Liver (tissue), 9 donors: ENCODE data around the gene SLU7. TPM values are rescaled to one million over a fixed set of nuclear protein-coding genes. Genes with fewer than 3 reads are reported as not detected.

ENCODE experiments used
- DNase-seq: peaks from one replicate; pipeline ENCODE4 v3.0.0-alpha.2; 2017; ENCODE audit warnings: low spot score
- H3K27ac ChIP-seq, 2 donors: one replicate each; pipeline ENCODE4 v1.7.0; 2013; ENCODE audit warnings: inconsistent platforms in 2 of 2, low read length in 2 of 2, control low read depth in 1 of 2, low read depth in 1 of 2, mild to moderate bottlenecking in 1 of 2
- H3K27me3 ChIP-seq, 4 donors: one replicate each; pipeline versions ENCODE4 v1.6.1 to v1.7.0; 2013; ENCODE audit warnings: low read length in 3 of 4, inconsistent platforms in 1 of 4, mild to moderate bottlenecking in 1 of 4, moderate library complexity in 1 of 4; ENCODE audit not compliant: control insufficient read depth in 4 of 4, insufficient read depth in 4 of 4
- H3K36me3 ChIP-seq, 4 donors: one replicate each; pipeline versions ENCODE4 v1.6.1 to v1.7.0; 2013; ENCODE audit warnings: low read length in 3 of 4, mild to moderate bottlenecking in 3 of 4, low read depth in 1 of 4, moderate library complexity in 1 of 4; ENCODE audit not compliant: control insufficient read depth in 4 of 4, insufficient read depth in 3 of 4
- H3K4me1 ChIP-seq, 4 donors: one replicate each; pipeline versions ENCODE4 v1.6.1 to v1.7.0; 2013; ENCODE audit warnings: low read length in 3 of 4, mild to moderate bottlenecking in 3 of 4, moderate library complexity in 1 of 4; ENCODE audit not compliant: control insufficient read depth in 4 of 4, insufficient read depth in 4 of 4
- H3K4me3 ChIP-seq, 3 donors: one replicate each; pipeline versions ENCODE4 v1.6.1 to v1.7.0; 2013; ENCODE audit warnings: low read length in 3 of 3, control low read depth in 1 of 3, low read depth in 1 of 3, mild to moderate bottlenecking in 1 of 3
- H3K9ac ChIP-seq, 2 donors: one replicate each; pipeline ENCODE4 v1.7.0; 2013; ENCODE audit warnings: low read length in 2 of 2, mild to moderate bottlenecking in 2 of 2, moderate library complexity in 2 of 2, control low read depth in 1 of 2, low read depth in 1 of 2
- H3K9me3 ChIP-seq, 4 donors: one replicate each; pipeline versions ENCODE4 v1.6.1 to v1.7.0; 2013; ENCODE audit warnings: low read length in 3 of 4; ENCODE audit not compliant: control insufficient read depth in 4 of 4
- EGR1 ChIP-seq, 2 donors: IDR thresholded peaks; 2 replicates each; pipeline ENCODE4 v1.6.1; 2016 to 2018; ENCODE audit warnings: antibody characterized with exemption in 2 of 2, low read depth in 2 of 2
- FOXA1 ChIP-seq: IDR thresholded peaks from 2 replicates; pipeline ENCODE4 v1.6.1; 2016; ENCODE audit warnings: antibody characterized with exemption
- FOXA2 ChIP-seq: IDR thresholded peaks from 2 replicates; pipeline ENCODE4 v1.6.1; 2016; ENCODE audit warnings: antibody characterized with exemption
- GABPA ChIP-seq, 2 donors: IDR thresholded peaks in 1 of 2; conservative IDR thresholded peaks in 1 of 2; 2 replicates each; pipeline ENCODE4 v1.6.1; 2016; ENCODE audit warnings: antibody characterized with exemption in 2 of 2, mild to moderate bottlenecking in 1 of 2, moderate library complexity in 1 of 2
- HNF4A ChIP-seq, 2 donors: conservative IDR thresholded peaks; 2 replicates each; pipeline ENCODE4 v1.6.1; 2016; ENCODE audit warnings: antibody characterized with exemption in 2 of 2, mild to moderate bottlenecking in 2 of 2
- HNF4G ChIP-seq: IDR thresholded peaks from 2 replicates; pipeline ENCODE4 v1.6.1; 2016; ENCODE audit warnings: antibody characterized with exemption
- JUND ChIP-seq, 2 donors: IDR thresholded peaks; 2 replicates each; pipeline ENCODE4 v1.6.1; 2016; ENCODE audit warnings: antibody characterized with exemption in 2 of 2
- RAD21 ChIP-seq, 2 donors: IDR thresholded peaks; 2 replicates each; pipeline ENCODE4 v1.6.1; 2016; ENCODE audit warnings: antibody characterized with exemption in 2 of 2, mild to moderate bottlenecking in 2 of 2
- RXRA ChIP-seq, 2 donors: IDR thresholded peaks; 2 replicates each; pipeline ENCODE4 v1.6.1; 2017 to 2018; ENCODE audit warnings: antibody characterized with exemption in 2 of 2, mild to moderate bottlenecking in 1 of 2
- SP1 ChIP-seq: IDR thresholded peaks from 2 replicates; pipeline ENCODE4 v1.6.1; 2018; ENCODE audit warnings: antibody characterized with exemption, mild to moderate bottlenecking
- TAF1 ChIP-seq: conservative IDR thresholded peaks from 2 replicates; pipeline ENCODE4 v1.6.1; 2016; ENCODE audit warnings: antibody characterized with exemption, mild to moderate bottlenecking
- YY1 ChIP-seq: IDR thresholded peaks from 2 replicates; pipeline ENCODE4 v1.6.1; 2016; ENCODE audit warnings: antibody characterized with exemption, mild to moderate bottlenecking
- WGBS: extraction: QIAGEN DNeasy Blood & Tissue Kit; methylation state at CpG from one replicate; pipeline ENCODE4 v1.1.7; 2013; 5-methylcytosine and 5-hydroxymethylcytosine counted together
- polyA plus RNA-seq, 2 donors: library from polyadenylated mRNA; stranded (reverse) in 1 of 2; unstranded in 1 of 2; fragments of 200-250 nt in 1 of 2; fragments of >200 nt in 1 of 2; fragmentation: Nextera tagmentation in 1 of 2; extraction: Ambion mirVana in 1 of 2; gene quantifications; one replicate each; pipeline versions ENCODE4 v1.2.1 to v1.2.3, GENCODE V29; 2013 to 2015
- total RNA-seq, 2 donors: library from RNA; depleted of rRNA; stranded (reverse); fragments of >200 nt; gene quantifications; one replicate each; pipeline ENCODE4 v1.2.3, GENCODE V29; 2014
- TF ChIP-seq, protein P1 (sequence below): IDR thresholded peaks from 2 replicates; pipeline ENCODE4 v1.6.1; 2016; ENCODE audit warnings: antibody characterized with exemption
- TF ChIP-seq, protein P2 (sequence below): IDR thresholded peaks from 2 replicates; pipeline ENCODE4 v1.6.1; 2016; ENCODE audit warnings: antibody characterized with exemption
- TF ChIP-seq, protein P3 (sequence below): IDR thresholded peaks from 2 replicates; pipeline ENCODE4 v1.6.1; 2016; ENCODE audit warnings: antibody characterized with exemption, mild to moderate bottlenecking
- TF ChIP-seq, protein P4 (sequence below): IDR thresholded peaks from 2 replicates; pipeline ENCODE4 v1.6.1; 2016; ENCODE audit warnings: antibody characterized with exemption
- TF ChIP-seq, protein P5 (sequence below): fragments of 150-350 bp; IDR thresholded peaks from 2 replicates; pipeline ENCODE4 v1.5.1; 2017; ENCODE audit warnings: improper control_type of control experiment, low read depth, low read length; ENCODE audit not compliant: missing input control
- donor health status: healthy.
- donor health status: healthy.
- donor health status: healthy.
- donor health status: healthy.
- donor health status: healthy.

The SLU7 gene
- total and polyA plus RNA-seq, 4 donors = 7.1 to 21.8 (median 17.6) TPM

DNA sequence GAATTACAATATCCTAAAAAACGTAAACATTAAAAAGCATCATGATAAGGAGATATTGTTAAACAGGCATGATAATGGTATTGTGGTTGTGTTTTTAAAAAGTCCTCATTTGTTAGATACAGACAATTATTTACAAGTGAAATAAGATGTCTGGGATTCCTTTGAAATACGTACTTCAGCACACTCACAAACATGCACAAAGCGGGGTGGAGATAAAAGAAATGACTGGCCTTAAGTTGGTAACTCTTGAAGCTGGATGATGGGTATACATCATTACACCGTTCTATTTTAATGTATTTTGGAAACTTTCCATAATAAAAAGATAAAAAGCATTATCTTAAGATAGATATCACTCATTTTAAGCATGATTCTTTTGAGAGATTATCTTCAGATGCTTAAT is 20.1 kb downstream of the SLU7 start:
- no peak for DNase-seq
- no peaks in the 10 kb centered on the region for H3K27me3 ChIP-seq
- H3K4me1 ChIP-seq = peaks cover 0 to 13% (median 7%) of the 10 kb centered on the region in 4 donors
- 65% methylated on average over 4 of the region's 4 CpGs for WGBS
- H3K9ac ChIP-seq = peak overlapping the region; percentile 69 to 97
- H3K4me3 ChIP-seq = no peak overlapping the region
- H3K27ac ChIP-seq = no peak overlapping the region
- peaks cover 0 to 22% (median 17%) of the 10 kb centered on the region in 4 donors for H3K36me3 ChIP-seq
- no peaks in the 10 kb centered on the region for H3K9me3 ChIP-seq
- TF ChIP-seq, protein P1, sequence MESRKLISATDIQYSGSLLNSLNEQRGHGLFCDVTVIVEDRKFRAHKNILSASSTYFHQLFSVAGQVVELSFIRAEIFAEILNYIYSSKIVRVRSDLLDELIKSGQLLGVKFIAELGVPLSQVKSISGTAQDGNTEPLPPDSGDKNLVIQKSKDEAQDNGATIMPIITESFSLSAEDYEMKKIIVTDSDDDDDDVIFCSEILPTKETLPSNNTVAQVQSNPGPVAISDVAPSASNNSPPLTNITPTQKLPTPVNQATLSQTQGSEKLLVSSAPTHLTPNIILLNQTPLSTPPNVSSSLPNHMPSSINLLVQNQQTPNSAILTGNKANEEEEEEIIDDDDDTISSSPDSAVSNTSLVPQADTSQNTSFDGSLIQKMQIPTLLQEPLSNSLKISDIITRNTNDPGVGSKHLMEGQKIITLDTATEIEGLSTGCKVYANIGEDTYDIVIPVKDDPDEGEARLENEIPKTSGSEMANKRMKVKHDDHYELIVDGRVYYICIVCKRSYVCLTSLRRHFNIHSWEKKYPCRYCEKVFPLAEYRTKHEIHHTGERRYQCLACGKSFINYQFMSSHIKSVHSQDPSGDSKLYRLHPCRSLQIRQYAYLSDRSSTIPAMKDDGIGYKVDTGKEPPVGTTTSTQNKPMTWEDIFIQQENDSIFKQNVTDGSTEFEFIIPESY = no peak
- TF ChIP-seq, protein P2, sequence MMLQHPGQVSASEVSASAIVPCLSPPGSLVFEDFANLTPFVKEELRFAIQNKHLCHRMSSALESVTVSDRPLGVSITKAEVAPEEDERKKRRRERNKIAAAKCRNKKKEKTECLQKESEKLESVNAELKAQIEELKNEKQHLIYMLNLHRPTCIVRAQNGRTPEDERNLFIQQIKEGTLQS = no peak
- TF ChIP-seq FOXA2 (no peak), YY1 (no peak), SP1 (no peak), TAF1 (no peak), JUND (IDR thresholded peaks at IDR 0.05) (no peak), FOXA1 (no peak), RXRA (IDR thresholded peaks at IDR 0.05) (no peak), GABPA (IDR thresholded peaks at IDR 0.05 in 1 of 2, conservative IDR thresholded peaks at IDR 0.05 in 1 of 2) (no peak), RAD21 (IDR thresholded peaks at IDR 0.05) (no peak)
- TF ChIP-seq, protein P3, sequence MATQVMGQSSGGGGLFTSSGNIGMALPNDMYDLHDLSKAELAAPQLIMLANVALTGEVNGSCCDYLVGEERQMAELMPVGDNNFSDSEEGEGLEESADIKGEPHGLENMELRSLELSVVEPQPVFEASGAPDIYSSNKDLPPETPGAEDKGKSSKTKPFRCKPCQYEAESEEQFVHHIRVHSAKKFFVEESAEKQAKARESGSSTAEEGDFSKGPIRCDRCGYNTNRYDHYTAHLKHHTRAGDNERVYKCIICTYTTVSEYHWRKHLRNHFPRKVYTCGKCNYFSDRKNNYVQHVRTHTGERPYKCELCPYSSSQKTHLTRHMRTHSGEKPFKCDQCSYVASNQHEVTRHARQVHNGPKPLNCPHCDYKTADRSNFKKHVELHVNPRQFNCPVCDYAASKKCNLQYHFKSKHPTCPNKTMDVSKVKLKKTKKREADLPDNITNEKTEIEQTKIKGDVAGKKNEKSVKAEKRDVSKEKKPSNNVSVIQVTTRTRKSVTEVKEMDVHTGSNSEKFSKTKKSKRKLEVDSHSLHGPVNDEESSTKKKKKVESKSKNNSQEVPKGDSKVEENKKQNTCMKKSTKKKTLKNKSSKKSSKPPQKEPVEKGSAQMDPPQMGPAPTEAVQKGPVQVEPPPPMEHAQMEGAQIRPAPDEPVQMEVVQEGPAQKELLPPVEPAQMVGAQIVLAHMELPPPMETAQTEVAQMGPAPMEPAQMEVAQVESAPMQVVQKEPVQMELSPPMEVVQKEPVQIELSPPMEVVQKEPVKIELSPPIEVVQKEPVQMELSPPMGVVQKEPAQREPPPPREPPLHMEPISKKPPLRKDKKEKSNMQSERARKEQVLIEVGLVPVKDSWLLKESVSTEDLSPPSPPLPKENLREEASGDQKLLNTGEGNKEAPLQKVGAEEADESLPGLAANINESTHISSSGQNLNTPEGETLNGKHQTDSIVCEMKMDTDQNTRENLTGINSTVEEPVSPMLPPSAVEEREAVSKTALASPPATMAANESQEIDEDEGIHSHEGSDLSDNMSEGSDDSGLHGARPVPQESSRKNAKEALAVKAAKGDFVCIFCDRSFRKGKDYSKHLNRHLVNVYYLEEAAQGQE = no peak
- TF ChIP-seq, protein P4, sequence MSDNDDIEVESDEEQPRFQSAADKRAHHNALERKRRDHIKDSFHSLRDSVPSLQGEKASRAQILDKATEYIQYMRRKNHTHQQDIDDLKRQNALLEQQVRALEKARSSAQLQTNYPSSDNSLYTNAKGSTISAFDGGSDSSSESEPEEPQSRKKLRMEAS = no peak

DNA sequence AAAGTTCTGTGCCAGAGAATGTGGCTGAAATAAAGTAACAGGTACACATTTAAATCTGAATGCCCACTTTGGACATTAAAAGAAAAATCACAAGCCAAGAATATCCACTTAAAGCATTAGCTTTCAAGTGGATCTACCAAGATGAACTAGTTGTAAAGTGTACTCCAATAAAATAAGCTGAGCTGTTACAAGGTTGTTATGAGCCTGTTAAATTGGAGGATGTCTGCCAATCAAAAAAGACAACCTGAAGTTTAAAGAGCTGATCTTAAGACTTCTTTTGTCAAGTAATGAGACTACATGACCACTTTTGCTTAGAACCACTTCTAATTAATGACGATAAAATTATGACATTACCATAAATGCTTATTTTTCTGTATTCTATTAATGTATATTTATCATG is 21.4 kb downstream of the SLU7 start:
- Histone ChIP-seq H3K9me3 (no peaks in the 10 kb centered on the region), H3K36me3 (peaks cover 0 to 12% (median 8%) of the 10 kb centered on the region in 4 donors), H3K27me3 (no peaks in the 10 kb centered on the region), H3K27ac (no peak overlapping the region), H3K9ac (no peak overlapping the region), H3K4me1 (peaks cover 0 to 13% (median 7%) of the 10 kb centered on the region in 4 donors), H3K4me3 (no peak overlapping the region)
- WGBS = 100% methylated on average over 1 of the region's 1 CpG
- DNase-seq = no peak
- no peak for TF ChIP-seq YY1
- TF ChIP-seq JUND (IDR thresholded peaks at IDR 0.05) = no peak
- TF ChIP-seq EGR1 (IDR thresholded peaks at IDR 0.05; ENCODE audit: low read depth in 2 of 2) = no peak
- TF ChIP-seq, protein P5, sequence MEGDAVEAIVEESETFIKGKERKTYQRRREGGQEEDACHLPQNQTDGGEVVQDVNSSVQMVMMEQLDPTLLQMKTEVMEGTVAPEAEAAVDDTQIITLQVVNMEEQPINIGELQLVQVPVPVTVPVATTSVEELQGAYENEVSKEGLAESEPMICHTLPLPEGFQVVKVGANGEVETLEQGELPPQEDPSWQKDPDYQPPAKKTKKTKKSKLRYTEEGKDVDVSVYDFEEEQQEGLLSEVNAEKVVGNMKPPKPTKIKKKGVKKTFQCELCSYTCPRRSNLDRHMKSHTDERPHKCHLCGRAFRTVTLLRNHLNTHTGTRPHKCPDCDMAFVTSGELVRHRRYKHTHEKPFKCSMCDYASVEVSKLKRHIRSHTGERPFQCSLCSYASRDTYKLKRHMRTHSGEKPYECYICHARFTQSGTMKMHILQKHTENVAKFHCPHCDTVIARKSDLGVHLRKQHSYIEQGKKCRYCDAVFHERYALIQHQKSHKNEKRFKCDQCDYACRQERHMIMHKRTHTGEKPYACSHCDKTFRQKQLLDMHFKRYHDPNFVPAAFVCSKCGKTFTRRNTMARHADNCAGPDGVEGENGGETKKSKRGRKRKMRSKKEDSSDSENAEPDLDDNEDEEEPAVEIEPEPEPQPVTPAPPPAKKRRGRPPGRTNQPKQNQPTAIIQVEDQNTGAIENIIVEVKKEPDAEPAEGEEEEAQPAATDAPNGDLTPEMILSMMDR = no peak
- TF ChIP-seq, protein P2 = no peak
- no peak for TF ChIP-seq FOXA1
- no peak for TF ChIP-seq RAD21 (IDR thresholded peaks at IDR 0.05)
- TF ChIP-seq SP1 = no peak
- TF ChIP-seq, protein P1 = no peak
- no peak for TF ChIP-seq TAF1
- no peak for TF ChIP-seq HNF4A (conservative IDR thresholded peaks at IDR 0.05)
- no peak for TF ChIP-seq GABPA (IDR thresholded peaks at IDR 0.05 in 1 of 2, conservative IDR thresholded peaks at IDR 0.05 in 1 of 2)
- TF ChIP-seq, protein P3 = no peak
- no peak for TF ChIP-seq FOXA2
- no peak for TF ChIP-seq RXRA (IDR thresholded peaks at IDR 0.05)
- no peak for TF ChIP-seq HNF4G
